AG04449 (cell line): ENCODE results near the gene RIT2.

Experiments
- CTCF ChIA-PET: fragments of 350-600 bp; formaldehyde crosslinking; extraction: SDS; loops from one replicate; lab custom pipeline; 2021; ENCODE audit warnings: antibody characterized with exemption; lab: Yijun Ruan, JAX
- POLR2A ChIA-PET: fragments of 400-600, 350-600 bp; formaldehyde crosslinking; extraction: SDS; loops from one replicate; lab custom pipeline; 2020; ENCODE audit warnings: antibody characterized with exemption, inconsistent platforms; lab: Yijun Ruan, JAX
- DNase-seq: peaks from one replicate; pipeline ENCODE4 v3.0.0-alpha.2; 2010; ENCODE audit warnings: low read depth, low spot score
- H3K4me3 ChIP-seq: 2 replicates; pipeline ENCODE4 v1.5.1; 2011; ENCODE audit warnings: low read depth, mild to moderate bottlenecking, control low read depth, low read length
- CTCF ChIP-seq: IDR thresholded peaks from one replicate; pipeline ENCODE4 v1.5.1; 2011; ENCODE audit warnings: mild to moderate bottlenecking, moderate library complexity, low read length, control low read depth, inconsistent platforms; ENCODE audit not compliant: insufficient read depth; ENCODE audit errors: missing control alignments

The RIT2 gene

GRCh38 chr18:42961298-42961697 lies 154.2 kb downstream of the RIT2 start:
- ChIA-PET CTCF (no interaction called here), POLR2A (no interaction called here)
- no peak overlapping the region for H3K4me3 ChIP-seq
- TF ChIP-seq CTCF, result no peak
- no peak for DNase-seq

GRCh38 chr18:42959528-42959927 lies 156.0 kb downstream of the RIT2 start:
- no peak overlapping the region for H3K4me3 ChIP-seq
- no peak for DNase-seq
- TF ChIP-seq CTCF, result no peak
- POLR2A ChIA-PET, result no interaction called here
- CTCF ChIA-PET, result no interaction called here

GRCh38 chr18:42958353-42958752 lies 157.1 kb downstream of the RIT2 start:
- no peak overlapping the region for H3K4me3 ChIP-seq
- DNase-seq, result no peak
- POLR2A ChIA-PET, result no interaction called here
- CTCF ChIA-PET, result no interaction called here
- TF ChIP-seq CTCF, result no peak

- ChIA-PET POLR2A (no interaction called here), CTCF (no interaction called here)
- DNase-seq, result no peak
- no peak for TF ChIP-seq CTCF
- no peak overlapping the region for H3K4me3 ChIP-seq
Measured at GRCh38 chr18:42956287-42956686, 159.2 kb downstream of the RIT2 start.

GRCh38 chr18:42954887-42955286 lies 160.6 kb downstream of the RIT2 start:
- CTCF ChIA-PET, result no interaction called here
- no peak overlapping the region for H3K4me3 ChIP-seq
- TF ChIP-seq CTCF, result no peak
- POLR2A ChIA-PET, result no interaction called here
- DNase-seq, result no peak

- CTCF ChIA-PET, result no interaction called here
Measured at GRCh38 chr18:42953306-42953705, 162.2 kb downstream of the RIT2 start.

More at GRCh38 chr18:42953306-42953705, 162.2 kb downstream of the RIT2 start:
- POLR2A ChIA-PET, result no interaction called here
- no peak for DNase-seq
- H3K4me3 ChIP-seq, result no peak overlapping the region
- no peak for TF ChIP-seq CTCF
